Adipocyte (in vitro differentiated cells): Measurements from ENCODE around the gene SPNS2.

Source experiments
- DNase-seq: peaks from one replicate; pipeline ENCODE4 v3.0.0-alpha.2; 2015; ENCODE audit warnings: low read depth
- H3K27me3 ChIP-seq: replicated peaks from 2 replicates; pipeline ENCODE4 v1.7.0; 2013; ENCODE audit warnings: mild to moderate bottlenecking, low read length, moderate library complexity; ENCODE audit not compliant: control insufficient read depth, insufficient read depth
- H3K36me3 ChIP-seq: 2 replicates; pipeline ENCODE4 v1.7.0; 2013; ENCODE audit warnings: low read length, mild to moderate bottlenecking, moderate library complexity; ENCODE audit not compliant: control insufficient read depth, insufficient read depth, severe bottlenecking
- H3K4me1 ChIP-seq: 2 replicates; pipeline ENCODE4 v1.7.0; 2013; ENCODE audit warnings: mild to moderate bottlenecking, low read length, moderate library complexity; ENCODE audit not compliant: control insufficient read depth, insufficient read depth
- H3K4me3 ChIP-seq: 2 replicates; pipeline ENCODE4 v1.7.0; 2013; ENCODE audit warnings: mild to moderate bottlenecking, low read length, moderate library complexity
- H3K9ac ChIP-seq: 2 replicates; pipeline ENCODE4 v1.7.0; 2013; ENCODE audit warnings: mild to moderate bottlenecking, low read length, moderate library complexity
- H3K9me3 ChIP-seq: 2 replicates; pipeline ENCODE4 v1.7.0; 2013; ENCODE audit warnings: mild to moderate bottlenecking, low read length, moderate library complexity; ENCODE audit not compliant: control insufficient read depth

Gene SPNS2

GRCh38 chr17:4585638-4585994, 86.9 kb downstream of the SPNS2 start:
- H3K9ac ChIP-seq, result no peak overlapping the region
- no peaks in the 10 kb centered on the region for H3K36me3 ChIP-seq
- H3K9me3 ChIP-seq, result no peaks in the 10 kb centered on the region
- no peak overlapping the region for H3K4me3 ChIP-seq
- no peaks in the 10 kb centered on the region for H3K4me1 ChIP-seq
- DNase-seq, result no peak
- peaks cover 45% of the 10 kb centered on the region for H3K27me3 ChIP-seq

- Histone ChIP-seq H3K9me3 (no peaks in the 10 kb centered on the region), H3K9ac (no peak overlapping the region), H3K27me3 (peaks cover 47% of the 10 kb centered on the region), H3K36me3 (no peaks in the 10 kb centered on the region), H3K4me1 (no peaks in the 10 kb centered on the region), H3K4me3 (no peak overlapping the region)
- no peak for DNase-seq
These were observed 87.4 kb downstream of the SPNS2 start for GRCh38 chr17:4586043-4586442.

- no peaks in the 10 kb centered on the region for H3K4me1 ChIP-seq
- peaks cover 46% of the 10 kb centered on the region for H3K27me3 ChIP-seq
- DNase-seq, result no peak
- no peaks in the 10 kb centered on the region for H3K36me3 ChIP-seq
- no peaks in the 10 kb centered on the region for H3K9me3 ChIP-seq
- H3K4me3 ChIP-seq, result no peak overlapping the region
- no peak overlapping the region for H3K9ac ChIP-seq
These were observed 88.5 kb downstream of the SPNS2 start for GRCh38 chr17:4587195-4587594.

- Histone ChIP-seq H3K9me3 (no peaks in the 10 kb centered on the region), H3K4me3 (no peak overlapping the region), H3K27me3 (peaks cover 43% of the 10 kb centered on the region), H3K9ac (no peak overlapping the region), H3K4me1 (no peaks in the 10 kb centered on the region), H3K36me3 (no peaks in the 10 kb centered on the region)
- no peak for DNase-seq
These were observed 89.1 kb downstream of the SPNS2 start for GRCh38 chr17:4587803-4588202.

GRCh38 chr17:4588391-4588790, 89.7 kb downstream of the SPNS2 start:
- H3K27me3 ChIP-seq, result peaks cover 38% of the 10 kb centered on the region
- H3K9me3 ChIP-seq, result no peaks in the 10 kb centered on the region
- H3K36me3 ChIP-seq, result no peaks in the 10 kb centered on the region
- no peak overlapping the region for H3K9ac ChIP-seq
- DNase-seq, result no peak
- no peak overlapping the region for H3K4me3 ChIP-seq
- no peaks in the 10 kb centered on the region for H3K4me1 ChIP-seq
